ENCODE results near the gene PRND. TPM values are rescaled to one million over a fixed set of nuclear protein-coding genes. Genes with fewer than 3 reads are reported as not detected.

Gene PRND
- total RNA-seq, 1 donor from 2014 or later: not detected

DNA sequence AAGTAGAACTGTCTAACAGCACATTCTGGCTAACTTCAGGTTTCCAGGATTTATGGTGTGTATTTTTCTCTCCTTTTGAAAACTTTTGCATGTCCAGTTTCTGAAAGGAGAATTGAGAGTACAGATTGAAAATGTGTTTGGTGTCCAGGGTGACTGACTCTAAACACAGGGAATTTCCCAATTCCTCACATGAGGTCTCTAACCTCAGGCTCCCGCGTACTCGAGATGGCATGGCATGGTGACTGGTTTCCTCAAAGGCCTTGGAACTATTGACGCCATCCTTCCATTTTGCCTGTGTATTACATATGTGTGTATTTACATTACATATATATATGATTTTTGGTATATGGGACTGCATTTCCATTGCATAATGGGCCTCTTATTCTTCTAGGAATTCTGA is 52.5 kb downstream of the PRND start:
- Mint-ChIP-seq H3K27ac (ENCODE audit: unreplicated experiment) (no peak overlapping the region), H3K4me3 (ENCODE audit: unreplicated experiment) (no peak overlapping the region), H3K9me3 (ENCODE audit: unreplicated experiment) (peaks cover 16% of the 10 kb centered on the region), H3K36me3 (ENCODE audit: low read depth, unreplicated experiment) (no peaks in the 10 kb centered on the region), H3K4me1 (ENCODE audit: low read depth, unreplicated experiment) (no peaks in the 10 kb centered on the region), H3K27me3 (ENCODE audit: low read depth, unreplicated experiment) (peaks cover 2% of the 10 kb centered on the region)
- Histone ChIP-seq H3K36me3 (ENCODE audit: insufficient read depth, low read length) (no peaks in the 10 kb centered on the region), H3K27ac (ENCODE audit: low read depth, low read length) (no peak overlapping the region), H3K4me3 (ENCODE audit: insufficient read depth, low read depth, low read length) (no peak overlapping the region), H3K9me3 (ENCODE audit: insufficient read depth, low read depth, low read length) (peaks cover 3% of the 10 kb centered on the region), H3K4me1 (ENCODE audit: insufficient read depth, low read length) (no peaks in the 10 kb centered on the region), H2AFZ (ENCODE audit: low read depth, low read length) (no peak overlapping the region), H3K79me2 (ENCODE audit: insufficient read depth, low read length) (no peaks in the 10 kb centered on the region), H3K4me2 (ENCODE audit: low read length) (no peak overlapping the region), H3K27me3 (ENCODE audit: insufficient read depth, low read length) (no peaks in the 10 kb centered on the region), H3K9ac (ENCODE audit: low read length) (no peak overlapping the region), H4K20me1 (ENCODE audit: insufficient read depth, low read length) (no peaks in the 10 kb centered on the region)
- TF ChIP-seq CTCF (IDR thresholded peaks at IDR 0.05; ENCODE audit: insufficient read depth, low read depth, low read length) (no peak), EZH2 (IDR thresholded peaks at IDR 0.05; ENCODE audit: insufficient read depth, low read length) (no peak)
- DNase-seq (ENCODE audit: low read depth) (no peak), FAIRE-seq (no peak)

- peaks cover 15% of the 10 kb centered on the region for H3K9me3 Mint-ChIP-seq (ENCODE audit: unreplicated experiment)
- FAIRE-seq: no peak
- no peak overlapping the region for H3K4me3 ChIP-seq (ENCODE audit: insufficient read depth, low read depth, low read length)
Observed at GRCh38 chr20:4775322-4776078, 53.8 kb downstream of the PRND start.

More at GRCh38 chr20:4775322-4776078, 53.8 kb downstream of the PRND start:
- Histone ChIP-seq H3K79me2 (ENCODE audit: insufficient read depth, low read length) (no peaks in the 10 kb centered on the region), H3K4me1 (ENCODE audit: insufficient read depth, low read length) (no peaks in the 10 kb centered on the region), H3K9ac (ENCODE audit: low read length) (no peak overlapping the region), H3K27me3 (ENCODE audit: insufficient read depth, low read length) (no peaks in the 10 kb centered on the region), H3K9me3 (ENCODE audit: insufficient read depth, low read depth, low read length) (peaks cover 3% of the 10 kb centered on the region), H3K27ac (ENCODE audit: low read depth, low read length) (no peak overlapping the region), H3K36me3 (ENCODE audit: insufficient read depth, low read length) (no peaks in the 10 kb centered on the region), H4K20me1 (ENCODE audit: insufficient read depth, low read length) (no peaks in the 10 kb centered on the region), H2AFZ (ENCODE audit: low read depth, low read length) (no peak overlapping the region), H3K4me2 (ENCODE audit: low read length) (no peak overlapping the region)
- Mint-ChIP-seq H3K4me1 (ENCODE audit: low read depth, unreplicated experiment) (no peaks in the 10 kb centered on the region), H3K27ac (ENCODE audit: unreplicated experiment) (no peak overlapping the region), H3K27me3 (ENCODE audit: low read depth, unreplicated experiment) (no peaks in the 10 kb centered on the region), H3K4me3 (ENCODE audit: unreplicated experiment) (no peak overlapping the region), H3K36me3 (ENCODE audit: low read depth, unreplicated experiment) (peaks cover 2% of the 10 kb centered on the region)
- no peak for DNase-seq (ENCODE audit: low read depth)
- TF ChIP-seq EZH2 (IDR thresholded peaks at IDR 0.05; ENCODE audit: insufficient read depth, low read length) (no peak), CTCF (IDR thresholded peaks at IDR 0.05; ENCODE audit: insufficient read depth, low read depth, low read length) (no peak)
